ENCODE results near the gene IRAK3. TPM values are rescaled to one million over a fixed set of nuclear protein-coding genes. Genes with fewer than 3 reads are reported as not detected.
"Not testable (repeated sequence)": the region's sequence is repeated elsewhere in the genome, so short reads cannot be mapped to it uniquely, and the experiment has no call there.

IRAK3 gene
- polyA plus RNA-seq, 1 donor from 2014 or later: 0.31 TPM

GRCh38 chr12:66206141-66206540 is 17.1 kb downstream of the IRAK3 start:
- no peak overlapping the region for H3K27ac ChIP-seq (ENCODE audit: low read length)
- H3K27me3 ChIP-seq (ENCODE audit: insufficient read depth, low read depth, low read length): no peaks in the 10 kb centered on the region
- no peaks in the 10 kb centered on the region for H3K79me2 ChIP-seq (replicated peaks; ENCODE audit: insufficient read depth, low read length)
- no peaks in the 10 kb centered on the region for H3K36me3 ChIP-seq (ENCODE audit: insufficient read depth, low read length)
- H3K9me3 ChIP-seq (ENCODE audit: low read length): no peaks in the 10 kb centered on the region
- no peak overlapping the region for H3K4me3 ChIP-seq (ENCODE audit: low read length)
- TF ChIP-seq TAF1 (IDR thresholded peaks at IDR 0.05; ENCODE audit: low read depth): no peak
- no peak for TF ChIP-seq RAD21 (conservative IDR thresholded peaks at IDR 0.05)
- TF ChIP-seq REST (IDR thresholded peaks at IDR 0.05; ENCODE audit: borderline replicate concordance): no peak
- TF ChIP-seq CTCF (IDR thresholded peaks at IDR 0.05; ENCODE audit: poor library complexity, severe bottlenecking): no peak
- no peaks in the 10 kb centered on the region for H4K20me1 ChIP-seq (ENCODE audit: insufficient read depth)
- H3F3A ChIP-seq (ENCODE audit: insufficient read depth, low read length, poor library complexity, severe bottlenecking): no peaks in the 10 kb centered on the region
- H2AFZ ChIP-seq (ENCODE audit: low read depth, low read length): no peak overlapping the region
- no peak overlapping the region for H3K9ac ChIP-seq (ENCODE audit: low read length)
- no peak overlapping the region for H3K4me2 ChIP-seq (ENCODE audit: low read length)
- H3K9me2 ChIP-seq (ENCODE audit: insufficient read depth, low read length): no peaks in the 10 kb centered on the region

- TF ChIP-seq SMC3 (conservative IDR thresholded peaks at IDR 0.05; ENCODE audit: poor library complexity) (no peak), CTCF (IDR thresholded peaks at IDR 0.05; ENCODE audit: poor library complexity, severe bottlenecking) (no peak), EZH2 (IDR thresholded peaks at IDR 0.05; ENCODE audit: borderline replicate concordance, insufficient read depth, low read length, poor library complexity, severe bottlenecking) (no peak), EP300 (conservative IDR thresholded peaks at IDR 0.05; ENCODE audit: poor library complexity, severe bottlenecking) (no peak), POLR2AphosphoS5 (IDR thresholded peaks at IDR 0.05) (no peak), RAD21 (conservative IDR thresholded peaks at IDR 0.05) (no peak), MXI1 (conservative IDR thresholded peaks at IDR 0.05; ENCODE audit: poor library complexity, severe bottlenecking) (no peak), REST (IDR thresholded peaks at IDR 0.05; ENCODE audit: borderline replicate concordance) (no peak), TAF1 (IDR thresholded peaks at IDR 0.05; ENCODE audit: low read depth) (no peak)
- H3K9me2 ChIP-seq (ENCODE audit: insufficient read depth, low read length): no peaks in the 10 kb centered on the region
- no peaks in the 10 kb centered on the region for H3K79me2 ChIP-seq (replicated peaks; ENCODE audit: insufficient read depth, low read length)
- no peak overlapping the region for H3K27ac ChIP-seq (ENCODE audit: low read length)
- H3F3A ChIP-seq (ENCODE audit: insufficient read depth, low read length, poor library complexity, severe bottlenecking): no peaks in the 10 kb centered on the region
- H3K36me3 ChIP-seq (ENCODE audit: insufficient read depth, low read length): no peaks in the 10 kb centered on the region
- no peak overlapping the region for H3K9ac ChIP-seq (ENCODE audit: low read length)
- H3K4me3 ChIP-seq (ENCODE audit: low read length): no peak overlapping the region
- no peaks in the 10 kb centered on the region for H4K20me1 ChIP-seq (ENCODE audit: insufficient read depth)
- H2AFZ ChIP-seq (ENCODE audit: low read depth, low read length): no peak overlapping the region
- H3K4me2 ChIP-seq (ENCODE audit: low read length): no peak overlapping the region
- H3K27me3 ChIP-seq (ENCODE audit: insufficient read depth, low read depth, low read length): no peaks in the 10 kb centered on the region
- no peaks in the 10 kb centered on the region for H3K9me3 ChIP-seq (ENCODE audit: low read length)
These were observed 21.8 kb downstream of the IRAK3 start for GRCh38 chr12:66210840-66211239.

GRCh38 chr12:66211573-66211972 is 22.6 kb downstream of the IRAK3 start:
- H3K79me2 ChIP-seq (replicated peaks; ENCODE audit: insufficient read depth, low read length); H3K9me2 ChIP-seq (ENCODE audit: insufficient read depth, low read length); H3K9me3 ChIP-seq (ENCODE audit: low read length); H3K4me2 ChIP-seq (ENCODE audit: low read length); H3K4me3 ChIP-seq (ENCODE audit: low read length); H3F3A ChIP-seq (ENCODE audit: insufficient read depth, low read length, poor library complexity, severe bottlenecking); H2AFZ ChIP-seq (ENCODE audit: low read depth, low read length); H4K20me1 ChIP-seq (ENCODE audit: insufficient read depth); H3K27ac ChIP-seq (ENCODE audit: low read length); H3K36me3 ChIP-seq (ENCODE audit: insufficient read depth, low read length); H3K27me3 ChIP-seq (ENCODE audit: insufficient read depth, low read depth, low read length); H3K9ac ChIP-seq (ENCODE audit: low read length): not testable (repeated sequence)
